Right cardiac atrium (tissue), 5 donors: Measurements from ENCODE around the gene SLC4A5. TPM values are rescaled to one million over a fixed set of nuclear protein-coding genes. Genes with fewer than 3 reads are reported as not detected.

ENCODE experiments used
- ATAC-seq, 2 donors: fragments of 200-7000 bp; cut with Tn5 transposase; one replicate each; pipeline versions ENCODE4 v1.8.0 to v1.9.1; 2020; ENCODE audit warnings: moderate library complexity in 2 of 2, mild to moderate bottlenecking in 1 of 2
- DNase-seq, 3 donors: peaks; one replicate each; pipeline ENCODE4 v3.0.0-alpha.2; 2020
- H3K27ac ChIP-seq: one replicate; pipeline ENCODE4 v1.5.1; 2013; ENCODE audit warnings: mild to moderate bottlenecking, low read length, control low read depth, moderate library complexity
- H3K27me3 ChIP-seq: one replicate; pipeline ENCODE4 v1.6.1; 2013; ENCODE audit not compliant: control insufficient read depth, insufficient read depth
- H3K4me1 ChIP-seq: one replicate; pipeline ENCODE4 v1.6.1; 2013; ENCODE audit warnings: low read length; ENCODE audit not compliant: control insufficient read depth, insufficient read depth
- H3K4me3 ChIP-seq: one replicate; pipeline ENCODE4 v1.5.1; 2013; ENCODE audit warnings: low read length, control low read depth
- H3K9me3 ChIP-seq: one replicate; pipeline ENCODE4 v1.6.1; 2013; ENCODE audit warnings: low read length; ENCODE audit not compliant: control insufficient read depth
- WGBS: extraction: QIAGEN DNeasy Blood & Tissue Kit; methylation state at CpG from one replicate; pipeline ENCODE4 v1.1.7; 2013; 5-methylcytosine and 5-hydroxymethylcytosine counted together
- intact Hi-C, 4 donors: fragments of 100-400 bp; cut with DNase I; formaldehyde crosslinking; loops; one replicate each; pipeline versions ENCODE4 v1.11.0 to v1.14.0; 2022 to 2023
- polyA plus RNA-seq: library from polyadenylated mRNA; stranded (reverse); fragments of 200-250 nt; gene quantifications from one replicate; pipeline ENCODE4 v1.2.3, GENCODE V29; 2013
- total RNA-seq, 4 donors: library from RNA; stranded (reverse); fragmentation: NEBNext Ultra II Directional; extraction: Animal tissue kit (Norgen Biotek cat#: 25700); gene quantifications; one replicate each; pipeline ENCODE4 v1.2.1, GENCODE V29; 2021
- donor health status: healthy with polysubstance abuse.
- donor health status: DM: no; HTN: yes; CAD: no.
- donor health status: DM: no; HTN: no; CAD: no.
- donor health status: DM: no; HTN: yes; CAD: no; lungs with severe emphysema.
- donor health status: DM: yes; HTN: yes; CAD: no.

Gene SLC4A5
- total and polyA plus RNA-seq, 5 donors = 0.29 to 2.8 (median 1.1) TPM

GRCh38 chr2:74379851-74380789, 36.9 kb upstream of the SLC4A5 start, which contains the start of gene DCTN1:
Gene DCTN1, minus strand, starts transcription at chr2:74380311. Its CDS starts 274 bp downstream, at chr2:74380037.
- H3K4me3 ChIP-seq = peak within 1 kb of the TSS; percentile 38
- intact Hi-C loops = no loop called here
- DNase-seq (peak; percentile 54 to 71 (median 60)), ATAC-seq (peak; percentile 74 to 81)
- peak within 1 kb of the TSS; percentile 68 for H3K27ac ChIP-seq
- H3K4me1 ChIP-seq = peaks cover 20% of the 10 kb centered on the region
- H3K9me3 ChIP-seq = no peaks in the 10 kb centered on the region
- H3K27me3 ChIP-seq = no peaks in the 10 kb centered on the region
- 26% methylated on average over 14 of the region's 14 CpGs for WGBS

- ATAC-seq = no peak
- Histone ChIP-seq H3K9me3 (no peaks in the 10 kb centered on the region), H3K27ac (no peak overlapping the region), H3K4me3 (no peak overlapping the region), H3K27me3 (no peaks in the 10 kb centered on the region), H3K4me1 (peaks cover 17% of the 10 kb centered on the region)
- intact Hi-C loops = no loop called here
- 94% methylated on average over 10 of the region's 10 CpGs for WGBS
- DNase-seq = no peak
These were observed 34.8 kb upstream of the SLC4A5 start for GRCh38 chr2:74378007-74378406.

- no peak for DNase-seq
- 88% methylated on average over 2 of the region's 2 CpGs for WGBS
- H3K27me3 ChIP-seq = no peaks in the 10 kb centered on the region
- peaks cover 16% of the 10 kb centered on the region for H3K4me1 ChIP-seq
- intact Hi-C loops = no loop called here
- ATAC-seq = no peak
- no peaks in the 10 kb centered on the region for H3K9me3 ChIP-seq
- H3K4me3 ChIP-seq = no peak overlapping the region
- no peak overlapping the region for H3K27ac ChIP-seq
These were observed 32.6 kb upstream of the SLC4A5 start for GRCh38 chr2:74375838-74376237.

GRCh38 chr2:74374509-74375205, 31.4 kb upstream of the SLC4A5 start:
- Histone ChIP-seq H3K9me3 (no peaks in the 10 kb centered on the region), H3K4me1 (peaks cover 7% of the 10 kb centered on the region), H3K27me3 (no peaks in the 10 kb centered on the region), H3K27ac (no peak overlapping the region), H3K4me3 (peak overlapping the region; percentile 15)
- intact Hi-C loops = no loop called here
- peak; percentile 92 to 93 for ATAC-seq
- DNase-seq = peak; percentile 77 to 90 (median 87)
- WGBS = 52% methylated on average over 19 of the region's 19 CpGs

- intact Hi-C loops = no loop called here
- no peak for ATAC-seq
- peaks cover 2% of the 10 kb centered on the region for H3K4me1 ChIP-seq
- WGBS = 75% methylated on average over 8 of the region's 8 CpGs
- no peaks in the 10 kb centered on the region for H3K9me3 ChIP-seq
- H3K27me3 ChIP-seq = no peaks in the 10 kb centered on the region
- DNase-seq = no peak
- H3K4me3 ChIP-seq = peak overlapping the region; percentile 15
- no peak overlapping the region for H3K27ac ChIP-seq
These were observed 30.8 kb upstream of the SLC4A5 start for GRCh38 chr2:74373985-74374384.

GRCh38 chr2:74373221-74373676, 30.0 kb upstream of the SLC4A5 start:
- Histone ChIP-seq H3K9me3 (no peaks in the 10 kb centered on the region), H3K4me3 (no peak overlapping the region), H3K27me3 (no peaks in the 10 kb centered on the region), H3K27ac (no peak overlapping the region), H3K4me1 (no peaks in the 10 kb centered on the region)
- 63% methylated on average over 5 of the region's 5 CpGs for WGBS
- intact Hi-C loops = no loop called here
- peak; percentile 35 to 53 for ATAC-seq
- peak; percentile 53 to 80 (median 75) for DNase-seq

- Histone ChIP-seq H3K9me3 (no peaks in the 10 kb centered on the region), H3K4me3 (no peak overlapping the region), H3K27ac (no peak overlapping the region), H3K4me1 (no peaks in the 10 kb centered on the region), H3K27me3 (no peaks in the 10 kb centered on the region)
- WGBS = 86% methylated on average over 6 of the region's 6 CpGs
- ATAC-seq = no peak
- no peak for DNase-seq
- intact Hi-C loops = no loop called here
These were observed 29.5 kb upstream of the SLC4A5 start for GRCh38 chr2:74372674-74373073.

- 95% methylated on average over 9 of the region's 9 CpGs for WGBS
- Histone ChIP-seq H3K4me1 (no peaks in the 10 kb centered on the region), H3K27me3 (no peaks in the 10 kb centered on the region), H3K27ac (no peak overlapping the region), H3K4me3 (no peak overlapping the region), H3K9me3 (no peaks in the 10 kb centered on the region)
- DNase-seq = no peak
- intact Hi-C loops = no loop called here
- no peak for ATAC-seq
These were observed 28.2 kb upstream of the SLC4A5 start for GRCh38 chr2:74371421-74371820.

GRCh38 chr2:74369976-74370375, 26.8 kb upstream of the SLC4A5 start:
- Histone ChIP-seq H3K4me3 (no peak overlapping the region), H3K4me1 (no peaks in the 10 kb centered on the region), H3K27me3 (no peaks in the 10 kb centered on the region), H3K27ac (no peak overlapping the region), H3K9me3 (no peaks in the 10 kb centered on the region)
- intact Hi-C loops = no loop called here
- 96% methylated on average over 7 of the region's 7 CpGs for WGBS
- ATAC-seq = no peak
- no peak for DNase-seq

GRCh38 chr2:74368499-74368898, 25.3 kb upstream of the SLC4A5 start:
- DNase-seq (no peak), ATAC-seq (no peak)
- Histone ChIP-seq H3K27ac (no peak overlapping the region), H3K4me3 (no peak overlapping the region), H3K9me3 (no peaks in the 10 kb centered on the region), H3K4me1 (no peaks in the 10 kb centered on the region), H3K27me3 (no peaks in the 10 kb centered on the region)
- intact Hi-C loops = no loop called here
- WGBS = 91% methylated on average over 5 of the region's 5 CpGs

- no peaks in the 10 kb centered on the region for H3K9me3 ChIP-seq
- no peak overlapping the region for H3K27ac ChIP-seq
- WGBS = 95% methylated on average over 7 of the region's 7 CpGs
- no peak for ATAC-seq
- H3K4me3 ChIP-seq = no peak overlapping the region
- H3K27me3 ChIP-seq = no peaks in the 10 kb centered on the region
- no peak for DNase-seq
- intact Hi-C loops = no loop called here
- no peaks in the 10 kb centered on the region for H3K4me1 ChIP-seq
These were observed 24.6 kb upstream of the SLC4A5 start for GRCh38 chr2:74367789-74368188.
